ENCODE results near the gene SKIDA1.
A peak's percentile ranks its signal among the peaks of the same experiment; 100 is the strongest.

The SKIDA1 gene

GRCh38 chr10:21511946-21512572, 13.4 kb downstream of the SKIDA1 start:
- H3K36me3 Mint-ChIP-seq (ENCODE audit: low read depth), result peaks cover 22% of the 10 kb centered on the region
- H3K27me3 Mint-ChIP-seq (ENCODE audit: low read depth), result peaks cover 4% of the 10 kb centered on the region
- peak overlapping the region; percentile 99 for H3K27ac Mint-ChIP-seq
- no peak for TF ChIP-seq CTCF (IDR thresholded peaks at IDR 0.05; ENCODE audit: unreplicated experiment in 3 of 3)
- H3K9me3 Mint-ChIP-seq, result no peaks in the 10 kb centered on the region
- H3K4me3 Mint-ChIP-seq, result peak overlapping the region; percentile 78 to 94 (median 84)
- H3K4me1 Mint-ChIP-seq, result peaks cover 67% of the 10 kb centered on the region

- Mint-ChIP-seq H3K27me3 (ENCODE audit: low read depth) (peaks cover 9% of the 10 kb centered on the region), H3K36me3 (ENCODE audit: low read depth) (peaks cover 22% of the 10 kb centered on the region), H3K27ac (peak overlapping the region; percentile 99), H3K9me3 (no peaks in the 10 kb centered on the region), H3K4me3 (peak overlapping the region; percentile 82 to 94 (median 84)), H3K4me1 (peaks cover 76% of the 10 kb centered on the region)
- TF ChIP-seq CTCF (IDR thresholded peaks at IDR 0.05; ENCODE audit: unreplicated experiment in 3 of 3), result no peak
Observed at GRCh38 chr10:21511095-21511570, 14.3 kb downstream of the SKIDA1 start.

- Mint-ChIP-seq H3K27ac (peak overlapping the region; percentile 99 to 100 (median 99)), H3K4me1 (peaks cover 83% of the 10 kb centered on the region), H3K9me3 (no peaks in the 10 kb centered on the region), H3K4me3 (peak overlapping the region; percentile 82 to 94 (median 84)), H3K27me3 (ENCODE audit: low read depth) (peaks cover 6% of the 10 kb centered on the region), H3K36me3 (ENCODE audit: low read depth) (peaks cover 16% of the 10 kb centered on the region)
- no peak for TF ChIP-seq CTCF (IDR thresholded peaks at IDR 0.05; ENCODE audit: unreplicated experiment in 3 of 3)
Observed at GRCh38 chr10:21510241-21511094, 15.0 kb downstream of the SKIDA1 start.

- no peak for TF ChIP-seq CTCF (IDR thresholded peaks at IDR 0.05; ENCODE audit: unreplicated experiment in 3 of 3)
- H3K4me3 Mint-ChIP-seq, result peak overlapping the region; percentile 82 to 94 (median 83)
- H3K4me1 Mint-ChIP-seq, result peaks cover 80% of the 10 kb centered on the region
- H3K27ac Mint-ChIP-seq, result peak overlapping the region; percentile 99 to 100 (median 99)
- peaks cover 7% of the 10 kb centered on the region for H3K36me3 Mint-ChIP-seq (ENCODE audit: low read depth)
- peaks cover 6% of the 10 kb centered on the region for H3K27me3 Mint-ChIP-seq (ENCODE audit: low read depth)
- no peaks in the 10 kb centered on the region for H3K9me3 Mint-ChIP-seq
Observed at GRCh38 chr10:21509341-21510240, 15.9 kb downstream of the SKIDA1 start.

GRCh38 chr10:21508706-21509331, 16.7 kb downstream of the SKIDA1 start:
- Mint-ChIP-seq H3K36me3 (ENCODE audit: low read depth) (peaks cover 5% of the 10 kb centered on the region), H3K9me3 (no peaks in the 10 kb centered on the region), H3K4me1 (peaks cover 80% of the 10 kb centered on the region)

More at GRCh38 chr10:21508706-21509331, 16.7 kb downstream of the SKIDA1 start:
- Mint-ChIP-seq H3K27ac (peak overlapping the region; percentile 99 to 100 (median 99)), H3K27me3 (ENCODE audit: low read depth) (peaks cover 6% of the 10 kb centered on the region), H3K4me3 (peak overlapping the region; percentile 81 to 84 (median 83))
- no peak for TF ChIP-seq CTCF (IDR thresholded peaks at IDR 0.05; ENCODE audit: unreplicated experiment in 3 of 3)

All from nephron (organoid).